Stimulated activated CD4-positive, alpha-beta T cell treated with anti-CD3 and anti-CD28 coated beads, Interleukin-2, amount 100 ng/mL, for 24 hours (primary cell): ENCODE results near the gene NAALADL2.
"Not testable (repeated sequence)": the region's sequence is repeated elsewhere in the genome, so short reads cannot be mapped to it uniquely, and the experiment has no call there.

Experiments
- DNase-seq, 2 donors: peaks; one replicate each; pipeline ENCODE4 v3.0.0-alpha.2; 2020

The NAALADL2 gene

GRCh38 chr3:175215833-175216232 is 356.7 kb downstream of the NAALADL2 start:
- no peak for DNase-seq

GRCh38 chr3:175222356-175222755 is 363.2 kb downstream of the NAALADL2 start:
- no peak for DNase-seq

GRCh38 chr3:175224051-175224450 is 364.9 kb downstream of the NAALADL2 start:
- DNase-seq, result no peak

DNA sequence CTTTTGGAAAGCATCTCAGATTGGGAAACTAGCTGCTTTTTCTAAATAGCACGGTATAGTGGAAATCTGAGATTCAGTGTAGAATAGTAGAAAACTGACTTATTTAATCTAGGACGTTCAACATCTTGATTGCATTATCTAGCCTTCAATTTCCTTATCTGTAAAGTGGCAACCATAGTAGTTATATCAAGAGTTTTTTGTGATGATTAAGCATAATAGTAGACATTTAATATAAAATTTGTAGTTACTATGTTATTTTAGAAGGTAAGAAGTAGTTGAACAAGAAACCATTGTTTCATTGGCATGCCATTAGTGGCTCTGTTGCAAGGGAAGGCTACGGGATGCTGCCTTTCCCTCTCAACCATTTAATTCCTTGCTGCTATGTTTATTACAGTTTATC is 367.3 kb downstream of the NAALADL2 start:
- DNase-seq, result no peak

- no peak for DNase-seq
Measured at GRCh38 chr3:175227126-175227525, 368.0 kb downstream of the NAALADL2 start.

- DNase-seq, result no peak
Measured at GRCh38 chr3:175233957-175234940, 375.1 kb downstream of the NAALADL2 start.

DNA sequence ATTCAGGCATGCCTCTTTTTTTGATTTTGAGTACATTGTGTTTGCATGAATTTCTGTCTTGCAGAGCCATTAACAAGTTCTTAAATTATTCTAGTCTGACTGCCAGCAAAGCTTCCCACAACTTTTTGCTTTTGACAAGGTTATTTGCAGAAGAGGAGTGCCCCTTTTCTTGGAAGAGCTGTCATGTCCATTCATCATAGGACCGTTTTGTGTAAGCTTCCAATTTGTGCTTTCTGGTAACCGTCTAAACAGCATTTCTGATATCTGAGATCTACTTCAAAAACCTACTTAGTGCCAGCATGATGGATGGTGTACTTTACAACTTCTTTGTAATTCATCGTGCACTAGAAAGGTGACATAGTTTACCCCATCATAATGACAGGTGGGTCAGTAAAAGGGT is 379.7 kb downstream of the NAALADL2 start:
- DNase-seq, result no peak

GRCh38 chr3:175240921-175241320 is 381.8 kb downstream of the NAALADL2 start:
- no peak for DNase-seq

DNA sequence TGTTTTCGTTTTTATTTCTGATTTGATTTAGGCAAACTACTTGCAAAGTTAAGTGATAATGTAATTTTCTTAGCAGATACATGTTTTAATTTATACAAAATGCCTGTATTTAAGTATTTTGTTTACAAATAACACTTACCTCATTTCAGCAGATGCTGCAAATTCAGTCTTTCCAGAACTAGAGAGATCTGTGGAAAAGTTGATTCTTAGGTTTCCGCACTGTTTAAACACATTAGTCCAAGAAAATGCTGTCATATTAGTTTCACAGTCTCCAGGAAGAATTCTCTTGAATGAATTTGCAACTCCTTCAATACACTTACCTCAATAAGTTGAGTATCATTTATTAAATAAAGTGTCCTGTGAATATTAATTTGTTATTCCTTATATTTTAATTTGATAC is 383.1 kb downstream of the NAALADL2 start:
- DNase-seq, result no peak

GRCh38 chr3:175246234-175246633 is 387.1 kb downstream of the NAALADL2 start:
- DNase-seq, result no peak

DNA sequence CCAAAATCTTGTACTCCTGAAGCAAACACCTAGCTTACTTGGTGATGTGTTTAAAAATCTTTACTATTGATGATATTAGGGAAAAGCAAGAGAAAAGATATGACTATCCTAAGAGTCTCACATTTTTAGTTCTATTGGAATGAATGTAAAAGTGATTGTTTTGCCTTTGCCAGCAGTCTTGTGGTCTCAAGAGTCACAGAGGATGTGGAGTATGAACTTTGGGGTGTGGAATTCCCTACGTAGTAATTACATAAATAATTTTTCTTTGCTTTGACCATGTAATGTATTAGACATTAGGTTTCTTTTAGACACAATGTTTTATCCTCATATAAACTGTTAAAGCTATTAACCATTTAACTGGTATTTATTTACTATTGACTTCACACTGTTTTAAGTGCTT is 387.6 kb downstream of the NAALADL2 start:
- DNase-seq, result no peak

- DNase-seq, result no peak
Measured at GRCh38 chr3:175247629-175248028, 388.5 kb downstream of the NAALADL2 start.

DNA sequence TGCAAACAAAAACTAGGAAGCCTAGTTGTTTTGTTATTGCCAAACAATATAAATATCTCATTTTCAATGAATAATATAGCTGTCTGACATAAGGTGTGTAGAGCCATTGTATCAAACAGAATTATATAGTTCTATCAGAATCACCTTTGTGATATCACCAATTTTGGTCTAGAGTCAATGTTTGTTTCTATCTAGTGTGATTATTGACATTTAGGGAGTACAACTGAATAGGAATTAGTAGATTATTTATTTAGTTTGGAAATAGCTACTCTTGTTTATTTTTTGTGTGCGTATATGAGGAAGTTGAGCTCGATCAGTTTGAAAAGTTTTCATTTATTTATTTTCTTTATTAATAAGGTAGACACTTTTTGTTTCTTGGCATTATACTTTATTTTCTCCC is 389.7 kb downstream of the NAALADL2 start:
- DNase-seq, result no peak

- DNase-seq, result no peak
Measured at GRCh38 chr3:175255698-175256097, 396.6 kb downstream of the NAALADL2 start.

GRCh38 chr3:175257123-175257522 is 398.0 kb downstream of the NAALADL2 start:
- DNase-seq, result no peak

DNA sequence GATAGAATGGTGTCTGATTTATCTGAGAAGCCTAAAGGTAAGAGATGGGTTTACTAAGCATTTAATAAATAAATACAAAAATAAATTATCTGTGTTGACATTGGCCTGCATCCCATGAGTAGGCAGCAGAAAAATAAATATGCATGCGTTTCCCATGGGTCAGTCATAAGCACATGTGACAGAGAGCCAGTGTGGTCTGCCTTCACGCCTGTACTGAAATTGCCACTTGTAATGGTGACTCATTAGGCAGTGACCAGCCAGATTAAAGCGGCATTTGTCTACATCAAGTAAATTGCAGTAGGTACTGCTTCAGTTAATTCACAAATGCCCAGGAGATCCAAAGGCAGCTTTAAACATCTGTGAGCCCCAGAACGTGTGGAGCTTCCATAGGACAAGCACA is 399.6 kb downstream of the NAALADL2 start:
- no peak for DNase-seq

DNA sequence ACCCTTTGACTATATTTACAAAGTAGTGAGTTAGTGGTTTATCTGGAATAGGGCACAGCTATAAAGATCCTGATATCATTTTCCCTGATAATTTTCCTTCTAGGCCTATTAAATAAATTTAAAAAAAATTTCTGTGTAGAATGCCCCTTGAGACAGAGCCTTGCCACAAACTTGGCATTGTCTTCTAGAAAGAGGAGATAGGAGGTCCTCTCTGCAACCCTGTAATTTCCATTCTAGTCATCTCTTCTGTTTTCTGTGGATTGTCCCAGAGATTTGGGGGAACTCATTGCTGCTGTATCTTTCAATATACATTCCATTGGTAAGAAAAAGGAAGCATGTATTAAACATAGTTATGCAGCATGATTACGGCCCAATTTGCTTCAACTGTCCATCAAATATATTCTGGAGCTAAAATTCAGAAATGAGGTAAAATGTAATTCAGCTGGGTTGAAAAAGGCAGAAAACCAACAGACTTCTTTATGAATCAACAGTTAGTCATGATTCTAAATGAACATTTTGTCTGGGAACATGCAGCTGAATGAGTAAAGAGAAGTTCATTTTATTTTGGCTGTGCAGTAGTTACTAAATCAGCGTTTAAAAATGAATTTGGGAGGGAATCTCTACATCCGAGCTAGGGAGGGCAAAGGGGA is 401.1 kb downstream of the NAALADL2 start:
- no peak for DNase-seq

DNA sequence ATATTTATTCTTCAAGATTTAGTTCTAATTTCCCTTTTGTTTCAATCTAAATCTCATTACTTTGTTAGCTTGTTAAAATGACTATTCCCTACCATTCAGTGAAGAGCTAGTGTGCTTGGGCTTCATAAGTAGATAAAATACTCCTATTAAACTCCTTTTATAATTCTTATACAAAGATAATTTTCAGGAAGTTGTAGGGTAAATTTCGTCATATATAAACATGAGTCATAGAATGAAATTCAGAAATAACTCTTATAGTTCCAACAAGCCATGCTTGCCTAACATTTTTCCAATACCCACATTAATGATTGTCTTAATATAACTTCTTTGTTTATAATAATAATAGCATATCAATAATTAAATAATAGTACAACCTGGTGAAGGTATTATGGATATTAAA is 407.3 kb downstream of the NAALADL2 start:
- DNase-seq, result no peak

- no peak for DNase-seq
Measured at GRCh38 chr3:175267121-175267531, 408.0 kb downstream of the NAALADL2 start.

- no peak for DNase-seq
Measured at GRCh38 chr3:175267561-175267960, 408.4 kb downstream of the NAALADL2 start.

GRCh38 chr3:175269394-175269793 is 410.3 kb downstream of the NAALADL2 start:
- no peak for DNase-seq

- DNase-seq, result no peak
Measured at GRCh38 chr3:175270198-175270837, 411.2 kb downstream of the NAALADL2 start.

GRCh38 chr3:175270866-175271265 is 411.7 kb downstream of the NAALADL2 start:
- no peak for DNase-seq

GRCh38 chr3:175271465-175271864 is 412.3 kb downstream of the NAALADL2 start:
- DNase-seq, result not testable (repeated sequence)
